Left hindlimb (tissue), 1 donor: ENCODE results near the gene SNX9.

Experiments used
- DNase-seq: peaks from one replicate; pipeline ENCODE4 v3.0.0-alpha.2; 2018

SNX9 gene

DNA sequence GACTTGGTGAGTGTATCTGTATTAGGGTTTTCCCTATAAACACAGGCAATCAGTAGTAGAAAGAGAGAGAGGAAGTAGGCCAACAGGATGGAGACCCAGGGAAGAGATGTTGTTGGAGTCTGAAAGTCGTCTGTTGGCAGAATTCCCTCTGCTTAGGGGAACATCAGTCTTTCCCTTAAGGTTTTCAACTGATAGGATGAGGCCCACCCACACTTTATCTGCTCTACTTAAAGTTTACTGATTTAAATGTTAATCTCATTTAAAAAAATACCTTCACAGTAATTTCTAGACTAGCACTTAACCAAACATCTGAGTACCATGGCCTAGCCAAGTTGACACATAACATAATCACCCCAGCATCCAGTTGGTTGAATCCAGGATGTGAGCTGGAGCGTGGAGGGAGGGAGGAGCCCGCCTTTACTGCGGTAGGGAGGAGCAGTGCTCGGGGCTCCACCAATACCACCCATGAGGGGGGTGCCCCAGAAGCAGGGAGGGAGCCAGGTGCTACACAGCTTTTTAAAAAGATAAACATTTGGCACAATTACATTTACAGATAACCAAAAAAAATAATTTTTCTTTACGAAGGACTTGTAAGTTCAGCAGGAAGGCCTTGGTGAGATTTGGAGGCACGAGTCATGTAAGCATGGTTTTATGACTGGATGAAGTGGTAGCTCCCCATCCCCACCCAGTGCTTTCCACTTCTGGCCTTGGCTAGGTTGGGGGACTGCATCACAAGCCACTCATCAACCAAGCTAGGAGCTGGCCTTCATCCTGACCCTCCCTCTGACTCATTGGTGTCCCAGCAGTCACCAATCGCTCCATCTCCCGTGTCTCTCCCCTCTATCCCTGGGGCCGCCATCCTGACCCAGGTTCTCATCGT is 18.4 kb upstream of the SNX9 start:
- DNase-seq: no peak

DNA sequence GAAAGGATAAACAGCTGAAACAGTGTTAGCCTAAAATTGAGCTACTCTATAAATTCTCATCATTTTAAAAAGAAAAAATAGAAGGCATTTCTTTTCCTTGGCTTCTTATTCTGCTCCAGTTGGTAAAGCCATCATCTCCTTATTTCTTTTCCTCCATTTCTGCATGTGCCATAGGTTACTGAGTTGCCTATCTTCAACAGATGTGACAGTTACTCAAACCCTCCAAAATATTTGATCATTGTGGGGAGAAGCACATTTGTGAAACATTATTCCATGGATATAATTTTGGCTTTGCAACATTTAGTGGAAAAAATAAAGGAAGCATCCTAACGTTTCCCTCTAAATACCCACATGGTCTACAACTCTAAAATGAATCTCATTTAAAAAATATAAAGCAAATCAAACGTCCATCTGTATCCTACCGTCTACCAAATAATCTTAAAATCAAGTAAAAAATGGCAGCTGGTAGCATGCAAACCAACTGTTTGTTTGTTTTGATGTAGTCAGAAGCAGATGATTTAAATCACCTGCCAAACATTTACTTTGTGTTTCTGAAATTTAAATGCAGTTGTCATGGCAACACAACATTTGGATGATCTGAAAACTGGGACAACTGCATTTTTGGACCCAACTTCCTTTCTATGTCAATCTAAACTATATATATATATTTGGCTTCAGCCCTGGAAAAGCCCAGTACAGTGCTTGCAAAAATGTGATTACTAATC is 16.8 kb upstream of the SNX9 start:
- no peak for DNase-seq

DNA sequence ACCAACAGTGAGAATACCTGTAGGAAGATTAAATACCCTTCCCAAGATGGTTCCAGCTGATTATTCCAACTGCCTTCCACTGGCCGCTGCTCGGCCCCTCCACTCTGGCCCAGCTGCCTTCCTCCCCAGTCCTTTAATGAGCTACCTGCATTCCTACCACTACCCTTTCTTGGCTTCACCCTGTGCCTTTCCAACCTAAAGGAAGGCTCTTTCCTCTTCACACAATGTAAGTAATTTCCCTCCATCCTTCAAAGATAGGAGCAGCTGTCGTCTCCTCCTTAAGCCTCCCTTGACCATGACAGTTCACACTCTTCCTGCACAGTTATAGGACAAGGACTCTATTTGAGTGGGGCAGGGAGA is 16.2 kb upstream of the SNX9 start:
- no peak for DNase-seq

DNA sequence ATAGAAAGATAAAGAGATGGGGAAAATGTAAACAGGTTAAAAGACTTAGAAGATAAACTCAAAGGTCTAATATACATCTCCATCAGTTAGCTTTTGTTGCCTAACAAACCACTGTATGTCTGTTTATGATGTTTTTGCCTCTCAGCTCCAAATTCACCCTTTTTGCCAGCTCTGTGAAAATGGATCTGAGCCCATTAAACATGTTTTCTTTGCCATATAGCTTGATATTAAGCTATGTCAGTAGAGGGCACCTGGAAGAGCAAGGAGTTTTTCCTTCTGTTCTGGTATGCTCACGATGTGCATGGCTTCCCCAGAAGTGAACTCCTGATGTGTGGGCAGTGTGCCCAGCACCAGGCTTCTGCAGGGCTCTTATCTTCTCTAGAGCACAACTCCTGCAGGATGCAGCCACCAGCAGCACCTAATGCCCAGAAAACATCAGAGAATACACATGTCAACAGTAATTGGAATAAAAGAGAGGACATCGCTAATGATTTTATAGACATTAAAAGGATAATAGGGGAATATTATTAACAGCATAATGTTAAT is 14.6 kb upstream of the SNX9 start:
- DNase-seq: no peak

DNA sequence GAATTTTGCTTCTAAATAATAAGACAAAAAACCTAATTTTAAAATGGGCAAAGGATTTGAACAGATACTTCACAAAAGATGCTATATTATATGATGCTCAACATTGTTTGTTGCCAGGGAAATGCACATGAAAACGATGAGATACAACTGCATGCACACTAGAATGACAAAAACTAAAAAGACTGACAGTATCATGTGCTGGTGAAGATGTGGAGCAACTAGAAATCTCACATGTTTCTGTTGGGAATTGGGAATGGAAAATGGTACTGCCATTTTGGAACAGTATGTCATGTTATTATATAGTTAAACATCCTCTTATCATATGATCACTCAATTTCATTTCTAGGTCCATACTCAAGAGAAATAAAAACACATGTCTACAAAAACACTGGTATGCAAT is 13.4 kb upstream of the SNX9 start:
- no peak for DNase-seq

DNA sequence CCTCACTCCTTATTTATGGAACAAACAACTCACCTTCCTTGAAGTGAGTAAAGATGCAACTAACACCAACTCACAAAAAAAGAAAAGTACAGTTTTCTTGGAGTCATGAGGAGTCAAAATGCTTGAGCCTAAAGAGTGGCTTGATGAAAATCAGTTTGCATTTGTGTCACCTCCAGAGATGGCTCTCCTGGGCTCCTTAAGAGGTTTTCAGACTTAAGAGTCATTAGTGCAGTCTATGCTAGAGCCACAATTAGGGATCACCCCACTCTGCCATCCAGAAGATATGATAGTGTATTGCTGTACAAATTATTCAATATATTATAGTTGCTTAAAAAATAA is 11.9 kb upstream of the SNX9 start:
- DNase-seq: no peak

DNA sequence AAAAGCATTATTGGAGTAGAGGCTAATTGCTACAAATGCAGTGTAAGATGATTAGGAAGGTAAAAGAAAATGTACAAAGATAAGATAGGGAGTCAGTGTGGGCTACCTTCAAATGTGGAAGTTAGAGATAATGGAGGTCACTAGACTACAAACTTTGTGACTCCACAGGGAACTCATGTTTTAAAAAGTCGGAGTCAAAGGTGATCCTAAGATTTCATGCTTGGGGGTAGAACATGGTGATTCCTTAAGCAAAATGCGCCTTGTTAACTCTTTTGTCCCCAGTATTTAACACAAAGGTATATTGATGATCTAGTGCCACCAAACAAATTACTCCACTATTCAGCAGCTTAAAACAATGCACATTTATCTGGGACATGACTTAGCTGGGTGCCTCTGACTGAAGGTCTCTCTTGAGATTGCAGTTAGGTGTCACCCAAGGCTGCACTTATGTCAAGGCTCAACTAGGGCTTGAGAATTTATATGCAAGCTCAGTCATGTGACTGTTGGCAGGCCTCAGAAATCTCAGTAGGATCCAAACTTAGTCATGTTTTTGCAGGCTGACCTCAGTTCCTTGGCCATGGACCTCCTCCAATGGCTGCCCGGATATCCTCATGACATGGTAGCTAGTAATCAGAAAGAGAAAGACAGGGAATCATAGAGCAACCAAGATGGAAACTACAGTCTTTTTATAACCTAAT is 11.4 kb upstream of the SNX9 start:
- no peak for DNase-seq

DNA sequence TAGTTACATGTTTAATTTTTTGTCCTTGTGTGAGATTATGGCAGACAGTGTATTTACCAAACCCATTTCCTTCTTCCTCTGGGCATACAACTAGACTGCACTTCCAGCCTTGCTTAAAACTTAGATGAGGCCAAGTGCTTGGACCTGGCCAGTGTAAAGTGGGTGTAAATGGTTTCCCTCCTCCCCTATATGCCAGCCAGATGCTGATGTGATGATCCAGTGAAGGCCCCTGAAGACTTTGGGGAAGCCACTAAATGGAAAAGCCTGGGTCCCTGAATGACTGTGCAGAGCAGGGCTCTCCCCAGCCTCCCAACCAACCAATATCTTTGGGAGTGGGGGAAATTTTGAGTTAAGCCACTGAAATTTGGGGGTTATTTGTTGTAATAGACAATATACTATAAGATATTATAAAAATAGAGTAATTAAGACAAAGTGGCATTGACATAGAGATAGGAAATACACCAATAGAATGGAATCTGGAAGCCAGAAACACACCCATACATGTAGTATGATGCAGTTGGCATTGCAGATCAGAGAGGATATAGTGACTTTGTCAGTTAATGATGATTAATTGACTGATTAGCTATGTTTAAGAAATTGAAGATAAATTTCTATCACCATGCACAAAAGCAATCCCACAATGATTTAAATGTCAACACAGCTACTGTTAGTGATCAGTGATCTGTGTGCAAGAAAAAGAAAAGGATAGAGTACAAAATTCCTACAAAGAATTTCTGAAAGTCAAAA is 10.4 kb upstream of the SNX9 start:
- DNase-seq: no peak

DNA sequence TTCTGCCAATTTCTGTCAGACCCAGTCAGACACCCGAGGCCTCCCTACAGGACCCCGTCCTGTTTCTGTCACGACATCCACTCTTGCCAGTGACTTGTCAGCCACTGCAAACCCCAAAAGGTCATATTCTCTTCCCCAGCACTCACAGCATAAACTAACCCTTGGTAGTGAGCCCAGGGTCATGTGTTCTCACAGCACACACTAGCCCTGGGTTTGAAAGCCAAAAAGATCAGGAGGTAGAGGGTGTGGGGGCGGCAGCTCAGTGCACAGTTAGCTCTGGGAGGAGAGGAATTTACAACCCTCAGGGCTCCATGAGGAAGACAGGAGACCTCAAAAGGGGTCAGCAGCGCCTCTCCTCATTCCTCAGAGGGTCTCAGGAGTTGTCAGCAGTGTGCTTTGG is 9.9 kb upstream of the SNX9 start:
- DNase-seq: no peak

DNA sequence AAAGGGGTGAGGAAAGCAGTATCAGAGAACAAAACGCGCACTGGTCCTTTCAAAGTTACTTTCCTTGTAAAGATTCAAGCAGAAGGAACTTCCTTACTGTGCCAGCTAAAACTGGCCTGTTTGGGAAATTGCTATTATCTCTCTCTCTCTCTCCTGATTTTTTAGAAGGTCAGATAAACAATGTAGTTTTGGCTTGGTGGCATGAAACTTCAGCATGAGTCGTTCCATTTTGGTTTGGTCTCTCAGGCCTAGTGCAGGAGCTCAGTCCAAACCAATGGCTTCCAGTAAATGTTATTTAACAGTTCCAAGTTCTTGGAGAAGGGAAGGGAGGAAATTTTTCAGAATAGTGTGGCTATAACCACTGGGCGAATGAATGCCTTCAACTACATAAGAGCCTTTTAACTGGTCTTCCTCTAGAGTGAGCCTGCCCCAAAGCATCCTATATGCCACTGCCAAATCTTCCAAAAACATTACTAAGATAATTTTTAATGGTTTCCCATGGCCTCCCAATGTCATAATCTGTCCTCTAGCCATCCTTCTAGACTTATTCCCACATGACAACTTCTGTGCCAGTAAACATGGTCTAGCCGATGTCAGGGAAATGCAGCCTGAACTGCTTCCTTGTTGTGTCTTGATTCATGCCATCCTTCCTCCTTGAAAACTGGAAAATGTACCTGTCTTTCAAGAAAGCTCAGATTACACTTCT is 9.1 kb upstream of the SNX9 start:
- DNase-seq: no peak

DNA sequence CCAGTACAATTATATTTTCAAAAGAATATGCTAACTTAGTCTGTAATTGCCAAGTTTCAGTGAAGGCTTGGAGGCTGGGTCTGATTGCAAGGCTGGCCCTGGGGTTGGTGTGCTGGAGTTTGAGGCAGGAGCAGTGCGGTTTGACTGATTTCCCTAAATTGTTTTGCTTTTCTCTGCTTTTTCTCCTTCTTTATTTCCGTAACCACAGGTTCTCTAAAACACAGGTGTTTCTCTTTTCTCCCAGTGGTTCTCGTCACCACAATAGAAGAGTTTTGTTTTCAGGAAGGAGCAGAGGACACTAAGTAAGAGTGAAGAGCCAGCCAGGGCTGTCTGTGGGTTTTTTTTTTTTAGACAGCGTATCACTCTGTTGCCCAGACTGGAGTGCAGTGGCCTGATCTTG is 8.2 kb upstream of the SNX9 start:
- DNase-seq: no peak

DNA sequence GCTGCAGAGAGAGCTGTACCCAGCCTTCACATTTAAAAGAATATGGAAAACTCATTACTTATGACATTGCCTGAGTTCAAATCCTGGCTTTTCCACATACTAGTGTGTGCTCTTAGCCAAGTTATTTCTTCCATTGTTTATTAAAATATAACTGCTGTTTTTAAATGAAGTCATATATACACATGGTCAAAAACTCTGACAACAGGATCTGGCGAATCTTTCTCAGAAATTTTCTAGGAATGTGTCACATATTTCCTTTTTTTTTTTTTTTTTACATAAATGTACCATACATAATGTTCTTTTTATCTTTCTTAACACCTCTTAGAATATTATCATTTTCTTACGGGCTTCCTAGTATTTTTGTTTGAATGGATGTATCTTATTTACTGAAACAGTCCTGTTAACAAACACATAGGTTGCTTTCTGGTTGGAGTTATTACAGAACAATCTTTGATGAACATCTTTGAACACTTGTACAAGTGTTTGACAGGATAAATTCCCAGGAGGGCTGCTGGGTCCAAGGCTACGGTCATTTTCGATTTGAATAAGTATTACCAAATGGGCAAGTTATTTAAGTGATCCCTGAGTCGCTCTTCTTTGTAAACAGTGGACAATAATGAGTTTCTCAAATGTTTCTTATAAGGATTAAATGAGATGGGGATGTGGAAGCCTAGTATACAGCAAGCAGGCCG is 1.6 kb upstream of the SNX9 start:
- DNase-seq: no peak

DNA sequence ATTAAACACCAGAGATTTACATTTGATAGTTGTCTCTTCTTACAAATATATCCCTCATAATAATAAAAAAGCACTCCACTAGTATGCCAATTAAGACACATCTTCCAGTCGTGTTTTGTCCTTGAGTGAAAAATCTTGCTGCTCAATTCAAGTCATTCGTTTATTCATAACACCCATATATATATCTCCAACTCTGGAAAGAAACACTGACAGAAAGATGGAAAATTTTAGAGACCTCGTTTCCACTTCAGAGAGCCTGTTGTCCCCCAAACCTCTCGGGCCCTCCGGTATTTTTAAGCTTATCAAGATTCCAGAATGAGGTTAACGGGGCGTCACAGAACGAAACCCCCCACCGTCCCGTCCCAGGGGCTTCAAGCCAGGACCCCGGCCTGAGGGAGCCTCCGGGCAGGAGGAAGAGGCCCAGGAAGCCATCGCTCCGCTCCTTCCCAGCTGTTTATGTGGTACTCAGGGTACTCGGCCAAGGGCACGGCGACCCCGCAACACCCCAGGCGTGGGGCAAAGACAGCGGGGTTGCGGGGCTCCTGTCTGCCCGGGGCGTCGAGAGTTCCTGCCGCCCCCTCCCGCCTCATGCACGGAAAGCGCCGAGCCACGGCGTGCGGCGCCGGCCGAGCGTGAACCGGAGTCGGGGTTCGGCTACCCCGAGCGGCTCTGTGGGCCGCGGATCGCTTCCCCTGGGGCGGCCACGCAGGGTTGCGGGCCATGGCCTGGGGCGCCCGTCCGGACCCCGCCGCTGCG is 623 bp upstream of the SNX9 start:
- peak; percentile 61 for DNase-seq

DNA sequence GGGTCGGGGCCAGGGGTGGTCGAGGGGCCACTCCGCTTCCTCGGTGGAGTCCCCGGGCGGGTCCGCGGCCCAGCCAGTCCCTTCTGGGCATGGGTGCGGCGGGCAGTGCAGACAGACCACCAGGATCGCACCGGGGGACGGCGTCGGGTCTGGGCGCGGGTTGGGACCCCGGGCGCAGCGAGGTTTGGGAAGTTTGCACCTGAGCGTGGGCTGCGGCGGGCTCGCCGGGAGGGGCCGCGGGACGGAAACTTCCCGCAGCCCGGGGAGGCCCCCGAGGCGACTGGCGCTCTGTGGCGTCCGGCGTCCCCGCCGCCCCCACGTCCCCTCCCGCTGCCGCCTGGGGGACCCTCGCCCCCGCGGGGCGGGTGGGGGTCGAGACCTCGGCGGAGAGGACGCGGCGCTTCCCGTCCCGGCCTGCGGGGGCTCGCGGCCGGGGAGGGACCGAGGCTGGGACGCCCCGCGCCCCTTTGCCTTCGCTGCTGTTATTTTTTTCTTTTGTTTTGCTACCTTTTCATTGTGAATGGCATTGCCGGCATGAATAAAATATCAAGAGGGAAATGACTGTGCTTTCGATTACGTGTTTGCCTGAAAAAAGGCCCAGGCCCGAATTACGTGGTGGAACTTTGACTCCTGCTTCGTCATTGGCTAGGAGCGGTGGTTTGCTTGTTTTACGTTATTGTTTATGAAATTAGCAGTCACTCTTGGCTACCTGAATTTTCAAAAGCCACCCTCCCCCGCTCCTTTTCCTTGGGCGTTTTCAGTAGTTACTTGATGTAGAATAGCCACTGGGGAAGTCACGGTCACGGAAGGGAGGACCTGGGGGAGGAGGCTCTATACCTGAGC is 703 bp downstream of the SNX9 start:
- peak; percentile 71 for DNase-seq

DNA sequence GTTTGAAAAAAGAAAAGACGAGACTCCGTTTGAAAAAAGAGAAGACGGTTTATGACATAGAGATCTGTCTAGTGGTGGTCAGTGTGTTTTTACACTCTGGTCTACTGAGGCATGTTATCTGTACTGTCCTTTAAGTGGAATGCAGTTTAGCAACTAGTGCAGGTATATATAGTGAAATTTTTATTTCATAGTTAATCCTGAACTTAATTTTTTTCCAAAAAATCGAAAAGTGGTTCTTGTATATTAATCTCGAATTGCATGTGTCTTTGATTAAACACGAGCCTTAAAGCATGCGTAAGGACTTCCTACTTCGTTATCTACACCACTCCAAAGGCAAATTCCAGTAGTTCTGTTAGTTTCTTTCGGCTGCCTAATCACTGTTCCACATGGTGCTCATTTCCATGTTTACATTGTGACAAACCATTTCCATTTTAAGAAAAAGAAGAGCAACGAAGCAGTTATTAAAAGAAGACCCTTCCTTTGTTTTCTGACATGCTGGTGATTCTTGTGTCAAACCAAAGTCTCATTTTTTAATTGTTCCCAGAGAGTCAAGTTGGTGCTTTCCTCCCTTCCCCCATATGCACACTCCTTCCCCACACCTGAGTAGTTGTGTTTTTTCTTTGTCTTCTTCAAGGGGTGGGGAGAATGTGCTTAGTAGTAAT is 2.3 kb downstream of the SNX9 start:
- no peak for DNase-seq

DNA sequence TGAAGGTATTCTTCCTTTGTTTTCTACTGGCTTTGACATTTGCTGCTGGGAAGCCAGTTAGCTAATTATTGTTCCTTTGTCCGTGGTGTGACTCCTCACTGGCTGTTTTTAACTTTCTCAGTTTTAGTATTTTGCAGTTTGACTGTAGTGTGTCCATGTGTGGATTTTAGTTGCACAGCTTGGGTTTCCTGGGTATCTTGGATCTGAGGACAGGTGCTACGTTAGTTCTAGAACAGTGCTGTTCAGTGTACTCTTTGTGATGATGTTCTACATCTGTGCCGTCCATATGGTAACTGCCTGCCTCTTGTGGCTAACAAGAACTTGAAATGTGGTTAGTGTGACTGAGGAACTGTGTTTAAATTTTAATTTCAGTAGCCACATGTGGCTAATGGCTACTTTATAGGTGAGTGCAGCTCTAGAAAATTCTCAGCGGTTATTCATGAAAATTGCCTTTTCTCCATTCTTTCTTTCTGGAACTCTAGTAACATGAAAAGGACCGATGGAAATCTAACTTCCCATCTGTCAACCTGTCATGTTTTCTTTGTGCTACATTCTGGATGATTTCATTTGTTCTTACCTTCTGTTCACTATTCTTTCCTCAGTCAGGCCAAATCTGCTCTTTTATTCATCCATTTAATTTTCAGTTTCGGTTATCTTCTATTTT is 7.4 kb downstream of the SNX9 start:
- DNase-seq: no peak

DNA sequence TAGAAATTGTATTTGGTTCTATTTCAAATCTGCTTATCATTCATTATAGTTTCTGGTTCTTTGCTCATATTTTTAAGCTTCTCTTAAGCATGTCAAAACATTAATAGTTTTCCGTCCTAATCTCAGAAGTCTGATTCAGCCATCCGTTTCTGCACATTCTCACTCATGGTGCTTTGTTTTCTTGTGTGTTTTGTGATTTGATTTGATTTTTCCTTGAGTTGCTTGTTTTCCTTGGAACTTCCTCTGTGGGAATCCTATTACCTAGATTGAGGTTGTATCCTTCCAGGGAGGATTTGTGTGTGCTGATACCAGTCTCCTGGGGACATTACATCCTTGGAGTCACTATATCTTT is 7.9 kb downstream of the SNX9 start:
- DNase-seq: no peak

DNA sequence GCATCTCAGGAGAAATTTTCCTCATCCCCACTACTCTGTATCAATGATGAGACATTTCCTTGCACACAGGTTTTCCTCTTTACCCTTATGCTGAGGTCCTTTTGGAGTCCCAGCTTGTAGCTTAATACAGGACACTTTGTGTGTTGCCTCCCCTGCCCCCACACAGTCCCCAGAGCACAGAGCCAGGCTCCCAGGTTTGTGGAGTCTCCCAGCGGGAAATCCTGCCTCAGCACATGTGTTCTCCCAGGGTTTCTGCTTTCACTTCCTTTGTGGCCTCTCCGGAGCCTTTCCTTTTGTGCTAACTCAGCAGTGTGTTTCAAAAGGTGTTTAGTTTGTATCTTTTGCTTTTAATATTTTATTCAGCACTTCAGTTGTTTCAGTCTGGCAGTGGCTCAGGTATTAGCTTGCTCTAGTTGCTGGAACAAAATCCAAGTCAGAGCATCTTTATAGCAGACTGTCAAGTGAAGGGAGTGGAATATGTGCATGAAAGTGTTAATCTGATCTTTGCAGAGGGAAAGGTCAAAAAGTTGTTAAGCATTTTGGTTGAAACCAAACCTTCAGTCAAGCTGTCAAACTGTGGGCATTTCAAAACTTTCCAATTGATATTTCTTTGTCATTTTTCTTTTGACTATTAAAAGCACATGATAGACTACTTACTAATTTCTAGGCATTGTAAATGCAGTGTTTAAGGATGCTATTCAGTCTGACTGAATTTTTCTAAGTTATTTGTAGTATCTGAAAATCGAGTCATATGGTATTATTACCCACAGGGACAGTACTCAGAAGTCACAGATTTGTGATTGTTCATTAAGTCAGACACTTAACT is 8.6 kb downstream of the SNX9 start:
- no peak for DNase-seq
